IMR-90 (cell line): ENCODE results near the gene PCNX2. TPM values are rescaled to one million over a fixed set of nuclear protein-coding genes. Genes with fewer than 3 reads are reported as not detected.

Experiments used
- ATAC-seq: fragments of 200-7000 bp; cut with Tn5 transposase; 2 replicates; pipeline ENCODE4 v1.9.1; 2020; ENCODE audit warnings: low read depth, mild to moderate bottlenecking, moderate library complexity
- BruUV-seq: library from RNA; stranded (reverse); fragments of 400-500 nt; replicated peaks from 2 replicates; lab custom pipeline; 2021; lab: Mats Ljungman, UMichigan
- CTCF ChIA-PET: fragments of 300-600 bp; formaldehyde crosslinking; extraction: SDS; loops from one replicate; lab custom pipeline; 2021; ENCODE audit warnings: antibody characterized with exemption; lab: Yijun Ruan, JAX
- POLR2A ChIA-PET: fragments of 300-600 bp; sonication (Branson Sonifier 250); formaldehyde crosslinking; loops from one replicate; lab custom pipeline; 2022; ENCODE audit warnings: antibody characterized with exemption; ENCODE audit not compliant: unreplicated experiment; lab: Charles Lee
- DNase-seq: peaks from one replicate; pipeline ENCODE4 v3.0.0; 2013
- H2AFZ ChIP-seq: replicated peaks from 2 replicates; pipeline ENCODE3; 2013; ENCODE audit warnings: low read length, mild to moderate bottlenecking; ENCODE audit not compliant: poor library complexity
- H2AK5ac ChIP-seq: 2 replicates; pipeline ENCODE4 v1.6.1; 2013; ENCODE audit warnings: low read depth, low read length, inconsistent platforms
- H2AK9ac ChIP-seq: replicated peaks from 2 replicates; pipeline ENCODE3; 2013; ENCODE audit warnings: mild to moderate bottlenecking, low read depth, low read length, moderate library complexity; ENCODE audit not compliant: poor library complexity
- H2BK120ac ChIP-seq: 2 replicates; pipeline ENCODE4 v1.6.1; 2013; ENCODE audit warnings: low read depth, low read length, inconsistent platforms
- H2BK15ac ChIP-seq: 3 replicates; pipeline ENCODE4 v1.6.1; 2013; ENCODE audit warnings: low read depth, low read length, inconsistent platforms
- H2BK20ac ChIP-seq: 2 replicates; pipeline ENCODE4 v1.6.1; 2013; ENCODE audit warnings: low read depth, mild to moderate bottlenecking, inconsistent platforms, low read length, moderate library complexity
- H2BK5ac ChIP-seq: 2 replicates; pipeline ENCODE4 v1.6.1; 2013; ENCODE audit warnings: mild to moderate bottlenecking, low read depth, low read length, inconsistent platforms; ENCODE audit not compliant: poor library complexity, severe bottlenecking
- H3K14ac ChIP-seq: replicated peaks from 2 replicates; pipeline ENCODE4 v1.6.1; 2013; ENCODE audit warnings: low read depth, low read length, inconsistent platforms
- H3K18ac ChIP-seq: 2 replicates; pipeline ENCODE4 v1.6.1; 2013; ENCODE audit warnings: low read depth, low read length, control low read depth
- H3K23ac ChIP-seq: 2 replicates; pipeline ENCODE4 v1.6.1; 2013; ENCODE audit warnings: low read depth, low read length, inconsistent platforms
- H3K27ac ChIP-seq: 2 replicates; pipeline ENCODE4 v1.5.1; 2013; ENCODE audit warnings: mild to moderate bottlenecking, control low read depth, low read length; ENCODE audit not compliant: insufficient read depth
- H3K27me3 ChIP-seq: 2 replicates; pipeline ENCODE4 v1.6.1; 2013; ENCODE audit warnings: low read length; ENCODE audit not compliant: control insufficient read depth, insufficient read depth
- H3K36me3 ChIP-seq: 2 replicates; pipeline ENCODE4 v1.6.1; 2013; ENCODE audit warnings: low read length, mixed read lengths; ENCODE audit not compliant: control insufficient read depth, insufficient read depth
- H3K4ac ChIP-seq: 2 replicates; pipeline ENCODE4 v1.6.1; 2013; ENCODE audit warnings: low read depth, low read length, inconsistent platforms
- H3K4me1 ChIP-seq: 2 replicates; pipeline ENCODE4 v1.6.1; 2013; ENCODE audit warnings: low read length, mixed read lengths; ENCODE audit not compliant: control insufficient read depth, insufficient read depth
- H3K4me2 ChIP-seq: 2 replicates; pipeline ENCODE4 v1.6.1; 2013; ENCODE audit warnings: low read depth, mild to moderate bottlenecking, control low read depth, low read length, moderate library complexity
- H3K4me3 ChIP-seq: 2 replicates; pipeline ENCODE4 v1.5.1; 2013; ENCODE audit warnings: low read depth, mild to moderate bottlenecking, control low read depth, low read length, moderate library complexity; ENCODE audit not compliant: insufficient read depth
- H3K56ac ChIP-seq: 2 replicates; pipeline ENCODE4 v1.6.1; 2013; ENCODE audit warnings: low read length, inconsistent platforms; ENCODE audit not compliant: insufficient read depth; ENCODE audit errors: extremely low read depth
- H3K79me1 ChIP-seq, 2 experiments: 2 replicates each; pipeline ENCODE4 v1.6.1; 2013; ENCODE audit warnings: low read length in 2 of 2, inconsistent platforms in 1 of 2, low read depth in 1 of 2
- H3K9ac ChIP-seq: 2 replicates; pipeline ENCODE4 v1.6.1; 2013; ENCODE audit warnings: low read depth, low read length, control low read depth
- H3K9me1 ChIP-seq: 2 replicates; pipeline ENCODE4 v1.6.1; 2013; ENCODE audit warnings: low read length, inconsistent platforms; ENCODE audit not compliant: insufficient read depth
- H3K9me3 ChIP-seq: 2 replicates; pipeline ENCODE4 v1.6.1; 2013; ENCODE audit warnings: low read length; ENCODE audit not compliant: control insufficient read depth, insufficient read depth
- H4K20me1 ChIP-seq: 2 replicates; pipeline ENCODE4 v1.6.1; 2013; ENCODE audit warnings: low read length, inconsistent platforms; ENCODE audit not compliant: insufficient read depth
- H4K5ac ChIP-seq: 2 replicates; pipeline ENCODE4 v1.6.1; 2013; ENCODE audit warnings: mild to moderate bottlenecking, low read depth, low read length, control low read depth
- H4K8ac ChIP-seq, 2 experiments: 2 replicates each; pipeline ENCODE4 v1.6.1; 2013; ENCODE audit warnings: low read depth in 2 of 2, low read length in 2 of 2, control low read depth in 1 of 2, inconsistent platforms in 1 of 2
- H4K91ac ChIP-seq: 2 replicates; pipeline ENCODE4 v1.6.1; 2013; ENCODE audit warnings: low read depth, low read length, inconsistent platforms; ENCODE audit not compliant: insufficient read depth
- BHLHE40 ChIP-seq: fragments of 150-350 bp; IDR thresholded peaks from 2 replicates; pipeline ENCODE4 v1.6.1; 2016; ENCODE audit warnings: mild to moderate bottlenecking, low read depth, low read length
- CEBPB ChIP-seq: IDR thresholded peaks from 2 replicates; pipeline ENCODE4 v1.6.1; 2012; ENCODE audit warnings: low read depth, low read length, improper control_type of control experiment
- CHD1 ChIP-seq: IDR thresholded peaks from 2 replicates; pipeline ENCODE4 v1.6.1; 2012; ENCODE audit warnings: low read depth, low read length, improper control_type of control experiment
- ELK1 ChIP-seq: fragments of 150-350 bp; IDR thresholded peaks from 2 replicates; pipeline ENCODE4 v1.6.1; 2016; ENCODE audit warnings: low read depth, mild to moderate bottlenecking, low read length, moderate library complexity, borderline replicate concordance
- MAFK ChIP-seq: IDR thresholded peaks from 2 replicates; pipeline ENCODE4 v1.6.1; 2012; ENCODE audit warnings: low read depth, low read length, improper control_type of control experiment
- MAZ ChIP-seq: IDR thresholded peaks from 2 replicates; pipeline ENCODE4 v1.6.1; 2012; ENCODE audit warnings: low read depth, mild to moderate bottlenecking, low read length, improper control_type of control experiment, moderate library complexity, borderline replicate concordance
- MXI1 ChIP-seq: IDR thresholded peaks from 2 replicates; pipeline ENCODE4 v1.6.1; 2012; ENCODE audit warnings: low read depth, mild to moderate bottlenecking, low read length, moderate library complexity, borderline replicate concordance
- NFE2L2 ChIP-seq: fragments of 150-350 bp; IDR thresholded peaks from 2 replicates; pipeline ENCODE4 v1.6.1; 2016; ENCODE audit warnings: low read depth, mild to moderate bottlenecking, low read length
- POLR2A ChIP-seq: IDR thresholded peaks from 2 replicates; pipeline ENCODE4 v1.6.1; 2012; ENCODE audit warnings: mild to moderate bottlenecking, low read depth, low read length
- RAD21 ChIP-seq: IDR thresholded peaks from 2 replicates; pipeline ENCODE4 v1.6.1; 2012; ENCODE audit warnings: low read length, improper control_type of control experiment
- RCOR1 ChIP-seq: IDR thresholded peaks from 2 replicates; pipeline ENCODE4 v1.6.1; 2012; ENCODE audit warnings: mild to moderate bottlenecking, low read length, improper control_type of control experiment; ENCODE audit not compliant: insufficient replicate concordance
- RFX5 ChIP-seq: IDR thresholded peaks from 2 replicates; pipeline ENCODE4 v1.8.0; 2012; ENCODE audit warnings: low read depth, mild to moderate bottlenecking, low read length, moderate library complexity
- SMC3 ChIP-seq: fragments of 150-350 bp; IDR thresholded peaks from 2 replicates; pipeline ENCODE4 v1.6.1; 2016; ENCODE audit warnings: low read depth, mild to moderate bottlenecking, antibody characterized with exemption, low read length, moderate library complexity
- WGBS, 2 experiments: methylation state at CpG; one replicate each; pipeline versions ENCODE4 v1.1.5 to v1.1.7; 2013; ENCODE audit warnings: missing lambda C conversion rate in 2 of 2; ENCODE audit not compliant: insufficient read length in 1 of 2; ENCODE audit errors: extremely low coverage in 2 of 2; 5-methylcytosine and 5-hydroxymethylcytosine counted together
- dilution Hi-C: fragments of 300-500 bp; cut with HindIII; formaldehyde crosslinking; loops from one replicate; pipeline ENCODE4 v1.14.3; 2018; ENCODE audit warnings: low sequenced_read_pairs; ENCODE audit not compliant: unreplicated experiment
- in situ Hi-C: fragments of 300-500 bp; cut with MboI; formaldehyde crosslinking; loops from 3 replicates; pipeline ENCODE4 v1.14.3; 2019; ENCODE audit warnings: low sequenced_read_pairs, inconsistent platforms, mixed read lengths
- intact Hi-C: fragments of 100-400 bp; cut with micrococcal nuclease; formaldehyde crosslinking; loops from 2 replicates; pipeline ENCODE4 v1.10.0; 2022
- polyA plus RNA-seq, 3 experiments: library from polyadenylated mRNA; depleted of rRNA; stranded (reverse); fragments of >200 nt; gene quantifications; 2 replicates each; pipeline ENCODE4 v1.2.3, GENCODE V29; 2012; ENCODE audit warnings: low replicate concordance in 1 of 3
- total RNA-seq: library from RNA; depleted of rRNA; stranded (reverse); fragments of >200 nt; gene quantifications from 2 replicates; pipeline ENCODE4 v1.2.3, GENCODE V29; 2012
- TF ChIP-seq, protein P1 (sequence below): conservative IDR thresholded peaks from 2 replicates; pipeline ENCODE4 v1.5.1; 2012; ENCODE audit warnings: mild to moderate bottlenecking, low read depth, low read length, improper control_type of control experiment

The PCNX2 gene
- total and polyA plus RNA-seq, 2 of the 4 experiments (the other 2 are of a cell fraction), result 15.9 to 22.6 TPM

DNA sequence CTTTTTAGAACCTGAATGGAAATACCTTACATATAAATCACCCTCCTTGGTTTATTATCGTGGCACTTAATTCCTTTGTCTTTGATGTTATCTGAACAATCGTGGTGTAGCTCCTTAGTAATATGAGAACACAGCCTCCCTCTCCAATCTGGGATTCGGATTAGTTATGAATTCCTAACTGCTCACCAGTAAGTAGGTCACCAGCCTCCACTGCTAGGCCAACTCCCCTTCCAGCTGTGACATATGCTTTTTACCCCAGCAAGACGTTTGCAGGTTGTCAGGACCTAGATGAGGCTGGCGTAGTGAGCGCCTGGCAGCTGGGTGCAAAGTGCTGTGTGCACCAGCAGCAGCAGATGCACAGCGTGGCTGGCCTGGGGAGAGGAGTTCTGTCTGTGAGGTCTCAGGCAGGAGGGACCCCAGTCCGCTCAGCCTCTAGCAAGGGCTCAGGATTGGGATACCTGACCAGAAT is 306.9 kb downstream of the PCNX2 start:
- no peak overlapping the region for H3K4me2 ChIP-seq
- H4K8ac ChIP-seq, result no peak overlapping the region
- H3K79me1 ChIP-seq, result no peaks in the 10 kb centered on the region
- H4K5ac ChIP-seq, result no peak overlapping the region
- peaks cover 9% of the 10 kb centered on the region for H3K4me1 ChIP-seq
- POLR2A ChIA-PET, result no interaction called here
- peak; percentile 86 for ATAC-seq
- H4K91ac ChIP-seq, result no peak overlapping the region
- H2BK15ac ChIP-seq, result no peak overlapping the region
- H2AK5ac ChIP-seq, result peak overlapping the region; percentile 13
- no TSS peak for BruUV-seq
- no peak for TF ChIP-seq ELK1
- TF ChIP-seq NFE2L2, result no peak
- no peak for TF ChIP-seq POLR2A
- TF ChIP-seq RCOR1, result no peak
- TF ChIP-seq CHD1, result no peak
- no peak for TF ChIP-seq MXI1
- no peak for TF ChIP-seq RFX5
- no peak for TF ChIP-seq RAD21
- TF ChIP-seq, protein P1, sequence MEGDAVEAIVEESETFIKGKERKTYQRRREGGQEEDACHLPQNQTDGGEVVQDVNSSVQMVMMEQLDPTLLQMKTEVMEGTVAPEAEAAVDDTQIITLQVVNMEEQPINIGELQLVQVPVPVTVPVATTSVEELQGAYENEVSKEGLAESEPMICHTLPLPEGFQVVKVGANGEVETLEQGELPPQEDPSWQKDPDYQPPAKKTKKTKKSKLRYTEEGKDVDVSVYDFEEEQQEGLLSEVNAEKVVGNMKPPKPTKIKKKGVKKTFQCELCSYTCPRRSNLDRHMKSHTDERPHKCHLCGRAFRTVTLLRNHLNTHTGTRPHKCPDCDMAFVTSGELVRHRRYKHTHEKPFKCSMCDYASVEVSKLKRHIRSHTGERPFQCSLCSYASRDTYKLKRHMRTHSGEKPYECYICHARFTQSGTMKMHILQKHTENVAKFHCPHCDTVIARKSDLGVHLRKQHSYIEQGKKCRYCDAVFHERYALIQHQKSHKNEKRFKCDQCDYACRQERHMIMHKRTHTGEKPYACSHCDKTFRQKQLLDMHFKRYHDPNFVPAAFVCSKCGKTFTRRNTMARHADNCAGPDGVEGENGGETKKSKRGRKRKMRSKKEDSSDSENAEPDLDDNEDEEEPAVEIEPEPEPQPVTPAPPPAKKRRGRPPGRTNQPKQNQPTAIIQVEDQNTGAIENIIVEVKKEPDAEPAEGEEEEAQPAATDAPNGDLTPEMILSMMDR, result no peak
- TF ChIP-seq MAZ, result no peak
- no peak for TF ChIP-seq SMC3
- no peak for TF ChIP-seq MAFK
- no peak for TF ChIP-seq CEBPB
- no peak for TF ChIP-seq BHLHE40
- no peak overlapping the region for H2BK120ac ChIP-seq
- H3K18ac ChIP-seq, result no peak overlapping the region
- H3K56ac ChIP-seq, result no peak overlapping the region
- H3K9me1 ChIP-seq, result 0 out of 2 replicates have a peak, but pooled peaks cover 3% of the 10 kb centered on the region
- no peak overlapping the region for H3K4me3 ChIP-seq
- dilution Hi-C loops (no loop called here), intact Hi-C loops (no loop called here), in situ Hi-C loops (no loop called here)
- H3K36me3 ChIP-seq, result peaks cover 17% of the 10 kb centered on the region; the same call in 1 of the 2 replicates
- no peaks in the 10 kb centered on the region for H3K27me3 ChIP-seq
- peak; percentile 82 for DNase-seq
- H2BK5ac ChIP-seq, result no peak overlapping the region
- no peaks in the 10 kb centered on the region for H4K20me1 ChIP-seq
- no peak overlapping the region for H3K27ac ChIP-seq
- peaks cover 2% of the 10 kb centered on the region; the same call in 1 of the 2 replicates for H3K9me3 ChIP-seq
- H3K23ac ChIP-seq, result no peak overlapping the region
- no peak overlapping the region for H3K9ac ChIP-seq
- WGBS, 2 experiments, result 100% methylated on average over 2 of the region's 8 CpGs; no CpG with 5 or more reads in 1 of the 2 experiments
- CTCF ChIA-PET, result no interaction called here
- peak overlapping the region; percentile 34 for H2AFZ ChIP-seq
- no peak overlapping the region for H2BK20ac ChIP-seq
- H3K4ac ChIP-seq, result no peak overlapping the region
- no peak overlapping the region for H3K14ac ChIP-seq
- H2AK9ac ChIP-seq, result peak overlapping the region; percentile 85
